ENCODE measurements around the gene PWWP2B. TPM values are rescaled to one million over a fixed set of nuclear protein-coding genes. Genes with fewer than 3 reads are reported as not detected.
A peak's percentile ranks its signal among the peaks of the same experiment; 100 is the strongest.

Gene PWWP2B
- total RNA-seq, 1 experiment from 2014 or later = 51.6 TPM

GRCh38 chr10:132398566-132398991, 1.6 kb downstream of the PWWP2B start:
- Histone ChIP-seq H3K4me3 (ENCODE audit: low read depth in 2 of 2, low read length in 2 of 2) (peak overlapping the region; percentile 63 to 81), H3K27ac (ENCODE audit: low read length) (peak overlapping the region; percentile 93), H3K9me3 (ENCODE audit: control insufficient read depth, insufficient read depth, low read depth, low read length) (no peaks in the 10 kb centered on the region), H3K27me3 (ENCODE audit: control insufficient read depth, insufficient read depth, low read length) (no peaks in the 10 kb centered on the region), H3K4me1 (ENCODE audit: control insufficient read depth, insufficient read depth, low read length) (peaks cover 51% of the 10 kb centered on the region), H3K36me3 (ENCODE audit: control insufficient read depth, insufficient read depth, low read length) (no peaks in the 10 kb centered on the region)
- ATAC-seq = no peak
- TF ChIP-seq CTCF (IDR thresholded peaks at IDR 0.05) = no peak
- no peak for TF ChIP-seq SIN3A (IDR thresholded peaks at IDR 0.05; ENCODE audit: borderline replicate concordance, insufficient read depth, low read depth, low read length)
- TF ChIP-seq REST (IDR thresholded peaks at IDR 0.05; ENCODE audit: insufficient read depth in 1 of 2, low read depth in 2 of 2, low read length in 1 of 2) = no peak
- no peak for TF ChIP-seq TCF7L2 (IDR thresholded peaks at IDR 0.05; ENCODE audit: low read depth, low read length)
- DNase-seq (ENCODE audit: low read depth, low spot score) = no peak
- POLR2A ChIA-PET = no interaction called here
- BruUV-seq (replicated peaks) = no TSS peak
- intact Hi-C loops (cut with micrococcal nuclease; ENCODE audit: unreplicated experiment) = no loop called here
- CTCF ChIA-PET = no interaction called here
- in situ Hi-C loops (cut with HindIII; ENCODE audit: low pct_unique_long_range_greater_than_20kb, low sequenced_read_pairs) = no loop called here

- no peak for DNase-seq (ENCODE audit: low read depth, low spot score)
- no peaks in the 10 kb centered on the region for H3K27me3 ChIP-seq (ENCODE audit: control insufficient read depth, insufficient read depth, low read length)
- TF ChIP-seq TCF7L2 (IDR thresholded peaks at IDR 0.05; ENCODE audit: low read depth, low read length) (no peak), CTCF (IDR thresholded peaks at IDR 0.05) (no peak), REST (IDR thresholded peaks at IDR 0.05; ENCODE audit: insufficient read depth in 1 of 2, low read depth in 2 of 2, low read length in 1 of 2) (no peak)
- CTCF ChIA-PET = no interaction called here
- BruUV-seq (replicated peaks) = TSS peak; percentile 38
- POLR2A ChIA-PET = no interaction called here
- in situ Hi-C loops (cut with HindIII; ENCODE audit: low pct_unique_long_range_greater_than_20kb, low sequenced_read_pairs) (no loop called here), intact Hi-C loops (cut with micrococcal nuclease; ENCODE audit: unreplicated experiment) (no loop called here)
- no peaks in the 10 kb centered on the region for H3K36me3 ChIP-seq (ENCODE audit: control insufficient read depth, insufficient read depth, low read length)
- H3K4me3 ChIP-seq (ENCODE audit: low read depth in 2 of 2, low read length in 2 of 2) = no peak overlapping the region
- peaks cover 47% of the 10 kb centered on the region for H3K4me1 ChIP-seq (ENCODE audit: control insufficient read depth, insufficient read depth, low read length)
- H3K9me3 ChIP-seq (ENCODE audit: control insufficient read depth, insufficient read depth, low read depth, low read length) = no peaks in the 10 kb centered on the region
- H3K27ac ChIP-seq (ENCODE audit: low read length) = no peak overlapping the region
- ATAC-seq = no peak
Observed at GRCh38 chr10:132399117-132400035, 2.4 kb downstream of the PWWP2B start.

All from Panc1 (cell line).